Immature natural killer cell (primary cell): ENCODE data around the gene JARID2. TPM values are rescaled to one million over a fixed set of nuclear protein-coding genes. Genes with fewer than 3 reads are reported as not detected.

Experiments
- DNase-seq, 3 donors: peaks; one replicate each; pipeline ENCODE4 v3.0.0; 2022; ENCODE audit warnings: mixed read lengths in 1 of 3
- H3K27ac Mint-ChIP-seq, 6 donors: one replicate each; pipeline ENCODE4 v1.8.0; 2020; ENCODE audit warnings: mixed read lengths in 6 of 6, mild to moderate bottlenecking in 5 of 6, inconsistent platforms in 4 of 6, moderate library complexity in 3 of 6
- H3K27me3 Mint-ChIP-seq, 3 donors: one replicate each; pipeline ENCODE4 v1.8.0; 2020 to 2021; ENCODE audit warnings: low read depth in 3 of 3, mild to moderate bottlenecking in 3 of 3, mixed read lengths in 3 of 3, moderate library complexity in 3 of 3, inconsistent platforms in 1 of 3
- H3K36me3 Mint-ChIP-seq, 3 donors: one replicate each; pipeline ENCODE4 v1.8.0; 2020; ENCODE audit warnings: mixed read lengths in 3 of 3, inconsistent platforms in 2 of 3, mild to moderate bottlenecking in 2 of 3
- H3K4me1 Mint-ChIP-seq, 2 donors: one replicate each; pipeline ENCODE4 v1.8.0; 2020; ENCODE audit warnings: inconsistent platforms in 2 of 2, mild to moderate bottlenecking in 2 of 2, mixed read lengths in 2 of 2, moderate library complexity in 1 of 2
- H3K4me3 Mint-ChIP-seq, 5 donors: one replicate each; pipeline ENCODE4 v1.8.0; 2020; ENCODE audit warnings: mild to moderate bottlenecking in 5 of 5, mixed read lengths in 5 of 5, inconsistent platforms in 3 of 5, moderate library complexity in 3 of 5
- H3K9me3 Mint-ChIP-seq, 6 donors: one replicate each; pipeline ENCODE4 v1.8.0; 2020; ENCODE audit warnings: mild to moderate bottlenecking in 6 of 6, mixed read lengths in 6 of 6, inconsistent platforms in 4 of 6, moderate library complexity in 3 of 6
- polyA plus RNA-seq, 3 donors: library from polyadenylated mRNA; unstranded; fragments of 300-500 nt; fragmentation: Illumina TruSeq; gene quantifications; one replicate each; pipeline ENCODE4 v1.2.3, GENCODE V29; 2021

Gene JARID2
- polyA plus RNA-seq, 3 donors from 2014 or later, result 4.3 to 26.1 (median 7.8) TPM

DNA sequence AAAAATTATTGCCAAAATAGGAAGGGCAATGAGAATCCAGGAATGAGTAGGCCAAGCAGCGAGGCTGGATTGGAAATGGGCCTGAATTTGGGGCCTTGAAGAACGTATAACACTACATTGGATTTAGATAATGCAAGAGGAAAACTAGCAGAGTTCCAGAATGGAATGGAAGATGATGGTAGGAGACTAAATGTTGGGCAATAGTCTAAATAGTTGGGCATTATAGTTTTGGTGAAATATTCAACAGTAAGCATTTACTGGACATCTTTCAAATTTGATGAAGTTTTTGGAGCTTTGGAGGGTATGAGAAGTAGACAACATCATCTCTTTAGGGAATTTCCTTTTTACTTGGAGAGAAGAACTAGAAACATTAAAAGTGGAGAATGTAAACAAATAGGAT is 3.4 kb upstream of the JARID2 start:
- H3K27ac Mint-ChIP-seq, result peak overlapping the region in 1 of 6 donors; percentile 12
- H3K4me1 Mint-ChIP-seq, result peaks cover 14 to 24% of the 10 kb centered on the region in 2 donors

DNA sequence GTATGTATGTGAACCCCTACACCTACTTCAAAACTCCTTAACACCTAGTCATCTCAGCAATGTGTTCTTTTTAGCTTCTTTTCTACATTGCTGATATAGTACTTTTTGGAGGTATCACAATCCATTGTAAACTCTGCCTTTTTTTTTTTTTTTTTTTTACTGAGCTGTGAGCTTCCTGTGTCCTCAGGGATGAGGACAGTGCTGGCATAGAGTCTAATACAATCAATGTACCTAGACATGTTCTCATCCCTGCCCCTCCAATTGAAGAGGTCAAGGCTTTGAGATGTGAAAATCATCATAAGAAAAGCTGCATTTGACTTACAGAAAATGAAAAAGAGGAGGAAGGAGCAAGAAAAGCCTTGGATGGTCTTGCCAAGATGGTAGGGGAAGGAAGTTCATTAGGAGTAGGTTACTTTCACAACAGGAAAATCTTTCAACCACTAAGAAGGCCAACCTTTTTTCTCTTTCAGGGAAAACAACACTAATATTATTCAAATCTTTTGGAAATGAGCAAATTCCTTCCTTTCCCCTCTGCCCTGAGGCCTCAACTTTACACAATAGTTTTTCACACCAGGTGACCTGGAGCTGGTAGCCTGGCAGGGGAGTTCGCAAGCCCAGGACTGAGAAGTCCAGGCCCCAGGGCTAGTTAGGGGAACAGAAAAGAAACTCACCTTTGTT is 2.8 kb upstream of the JARID2 start:
- H3K4me3 Mint-ChIP-seq, result peak overlapping the region; percentile 6 to 98 (median 74)
- no peaks in the 10 kb centered on the region for H3K36me3 Mint-ChIP-seq
- H3K27me3 Mint-ChIP-seq, result peaks cover 5 to 31% (median 23%) of the 10 kb centered on the region in 3 donors
- no peaks in the 10 kb centered on the region for H3K9me3 Mint-ChIP-seq
- peak overlapping the region in 2 of 6 donors; percentile 12 to 49 for H3K27ac Mint-ChIP-seq
- no peak for DNase-seq
- peaks cover 17 to 27% of the 10 kb centered on the region in 2 donors for H3K4me1 Mint-ChIP-seq

More for the DNA sequence above, 3.4 kb upstream of the JARID2 start:
- Mint-ChIP-seq H3K36me3 (no peaks in the 10 kb centered on the region), H3K4me3 (peak overlapping the region in 2 of 5 donors; percentile 6 to 18), H3K9me3 (no peaks in the 10 kb centered on the region), H3K27me3 (peaks cover 3 to 28% (median 19%) of the 10 kb centered on the region in 3 donors)
- no peak for DNase-seq

DNA sequence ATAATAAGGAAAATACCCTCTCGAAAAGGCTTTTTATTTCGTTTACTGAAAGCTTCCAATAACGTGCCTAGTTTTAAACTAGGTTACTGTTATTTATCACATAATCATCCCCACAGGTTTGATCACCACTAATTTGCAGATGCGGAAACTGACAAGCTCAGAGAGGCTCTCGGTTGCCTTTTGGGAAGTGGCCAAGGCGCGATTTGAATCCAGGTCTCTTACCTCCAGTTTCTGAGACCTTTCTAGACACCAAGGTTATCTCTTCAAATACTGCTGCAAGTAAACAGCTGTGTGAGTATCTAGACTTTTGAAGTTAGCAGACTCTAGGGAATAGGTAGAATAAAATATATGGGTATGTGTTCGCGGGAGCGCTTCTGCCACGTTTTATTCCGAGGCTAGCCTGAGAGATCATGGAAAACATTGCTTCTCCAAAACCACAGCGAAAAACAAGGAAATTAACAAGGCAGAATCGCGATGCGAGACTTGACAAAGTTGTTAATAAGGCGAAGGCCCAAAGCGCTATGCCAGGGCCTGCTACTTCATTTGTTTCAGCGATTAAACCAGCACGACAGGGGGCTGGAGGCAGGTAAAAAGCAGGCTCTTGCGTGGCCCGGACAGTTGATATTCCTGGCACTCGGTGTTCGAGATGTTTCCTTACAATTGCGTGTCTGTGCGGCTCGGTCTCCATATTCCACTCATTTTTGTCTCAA is 1.8 kb upstream of the JARID2 start:
- Mint-ChIP-seq H3K27ac (peak overlapping the region; percentile 35 to 93 (median 72)), H3K4me3 (peak overlapping the region; percentile 74 to 98 (median 83)), H3K36me3 (no peaks in the 10 kb centered on the region), H3K9me3 (no peaks in the 10 kb centered on the region), H3K27me3 (peaks cover 12 to 38% (median 30%) of the 10 kb centered on the region in 3 donors), H3K4me1 (peaks cover 18 to 30% of the 10 kb centered on the region in 2 donors)
- no peak for DNase-seq

DNA sequence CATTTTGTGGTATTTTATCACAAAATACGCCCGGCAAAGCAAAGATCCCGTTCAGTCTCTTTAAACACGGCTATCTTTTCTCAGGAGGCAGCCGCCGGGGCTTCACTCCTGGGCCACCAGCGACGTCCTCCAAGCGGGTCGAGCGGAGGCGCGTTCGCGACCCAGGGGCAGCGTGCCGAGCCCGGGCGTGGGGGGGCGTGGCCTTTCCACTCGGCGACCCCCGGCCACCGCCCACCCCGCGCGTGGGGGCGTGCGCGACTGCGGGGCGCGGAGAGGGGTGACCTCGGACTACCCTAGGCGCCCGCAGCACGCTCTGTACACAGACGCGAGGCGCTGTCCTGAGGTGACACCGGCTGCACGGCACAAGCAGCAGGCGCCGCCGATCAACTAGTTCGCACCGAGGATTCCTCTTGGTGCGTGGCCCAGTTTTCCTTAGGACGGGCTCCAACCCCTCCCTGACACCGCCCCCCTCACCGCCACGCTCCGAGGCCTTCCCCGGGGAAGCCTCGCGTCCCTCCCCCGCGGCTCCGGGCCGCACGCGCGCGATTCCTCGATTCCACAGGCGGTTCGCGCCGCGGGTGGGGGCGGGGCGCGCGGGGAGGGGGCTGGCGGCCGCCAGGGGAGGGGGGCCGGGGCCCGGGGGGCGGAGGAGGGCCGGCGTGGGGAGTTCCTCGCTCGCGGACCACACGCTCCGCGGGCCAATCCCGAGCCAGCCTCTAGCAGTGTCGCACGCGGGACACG is 1.1 kb upstream of the JARID2 start:
- Mint-ChIP-seq H3K4me1 (peaks cover 26 to 37% of the 10 kb centered on the region in 2 donors), H3K36me3 (no peaks in the 10 kb centered on the region)

DNA sequence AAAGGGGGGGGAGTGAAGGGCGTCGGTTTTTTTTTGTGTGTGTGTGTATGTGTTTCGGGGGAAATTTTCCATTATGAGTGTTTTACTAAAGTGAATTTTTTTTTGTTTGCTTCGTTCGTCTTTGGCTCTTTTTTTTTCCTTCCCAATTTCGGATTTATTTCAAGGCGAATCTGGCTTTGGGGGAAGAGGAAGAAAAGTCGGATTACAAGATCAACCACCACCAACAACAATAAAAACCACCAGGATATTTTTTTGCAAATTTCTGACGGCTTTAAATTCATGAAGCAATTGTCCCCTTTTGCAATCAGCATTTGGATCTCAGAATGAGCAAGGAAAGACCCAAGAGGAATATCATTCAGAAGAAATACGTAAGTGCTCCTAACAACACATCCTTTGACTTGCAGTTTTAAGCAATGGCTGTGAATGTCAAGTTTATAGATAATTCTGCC is 372 bp downstream of the JARID2 start:
- Mint-ChIP-seq H3K4me1 (peaks cover 40 to 52% of the 10 kb centered on the region in 2 donors), H3K27me3 (peaks cover 16 to 37% (median 32%) of the 10 kb centered on the region in 3 donors), H3K27ac (peak overlapping the region; percentile 93 to 98 (median 98)), H3K9me3 (no peaks in the 10 kb centered on the region), H3K36me3 (no peaks in the 10 kb centered on the region), H3K4me3 (peak overlapping the region; percentile 96 to 100 (median 100))
- DNase-seq, result no peak

More for the DNA sequence above, 1.1 kb upstream of the JARID2 start:
- Mint-ChIP-seq H3K27ac (peak overlapping the region; percentile 93 to 98 (median 98)), H3K4me3 (peak overlapping the region; percentile 96 to 100 (median 100)), H3K9me3 (no peaks in the 10 kb centered on the region), H3K27me3 (peaks cover 16 to 41% (median 32%) of the 10 kb centered on the region in 3 donors)
- peak; percentile 67 to 68 (median 68) for DNase-seq

DNA sequence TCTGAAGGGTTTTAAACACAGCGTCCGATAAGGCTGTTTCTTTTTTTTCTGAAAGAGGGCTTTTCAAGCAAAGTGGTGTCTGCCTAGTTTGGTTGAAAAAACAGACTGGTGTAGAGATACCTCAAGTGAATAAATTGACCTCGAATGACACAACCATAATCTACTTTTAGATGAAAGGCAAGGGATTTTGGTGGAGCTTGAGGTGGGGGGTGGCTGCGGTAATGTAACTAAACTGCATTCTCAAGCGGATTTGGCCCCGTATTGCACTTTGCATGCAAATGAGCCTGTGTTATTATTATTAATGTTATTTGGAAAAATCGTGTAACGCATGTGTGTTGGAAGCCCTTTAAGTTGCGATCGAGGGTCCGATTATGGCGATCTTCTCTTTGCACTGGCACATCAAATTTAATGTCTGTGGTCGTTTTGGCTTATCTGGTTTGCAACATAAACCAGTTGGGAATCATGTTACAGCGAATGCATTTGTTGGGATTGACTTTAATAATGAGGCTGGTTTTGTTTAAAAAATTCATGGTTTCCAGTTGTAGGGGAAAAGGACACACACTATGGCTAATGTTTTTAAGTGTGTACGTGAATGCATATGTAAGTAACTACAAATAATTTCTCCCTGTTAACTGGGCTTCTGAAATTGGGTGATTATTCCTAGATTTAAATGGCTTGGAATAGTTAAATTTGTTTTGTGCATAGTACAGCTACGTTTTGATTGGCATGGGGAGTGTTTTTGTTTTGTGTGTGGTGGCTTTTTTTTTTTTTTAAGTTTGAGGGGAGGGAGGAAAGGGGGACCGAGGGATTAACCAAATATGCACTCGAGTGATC is 1.0 kb downstream of the JARID2 start:
- Mint-ChIP-seq H3K9me3 (no peaks in the 10 kb centered on the region), H3K27me3 (peaks cover 16 to 37% (median 32%) of the 10 kb centered on the region in 3 donors), H3K4me1 (peaks cover 46 to 58% of the 10 kb centered on the region in 2 donors), H3K4me3 (peak overlapping the region; percentile 96 to 100 (median 100)), H3K27ac (peak overlapping the region; percentile 93 to 98 (median 98)), H3K36me3 (no peaks in the 10 kb centered on the region)
- DNase-seq, result peak in 2 of 3 donors; percentile 45 to 46

DNA sequence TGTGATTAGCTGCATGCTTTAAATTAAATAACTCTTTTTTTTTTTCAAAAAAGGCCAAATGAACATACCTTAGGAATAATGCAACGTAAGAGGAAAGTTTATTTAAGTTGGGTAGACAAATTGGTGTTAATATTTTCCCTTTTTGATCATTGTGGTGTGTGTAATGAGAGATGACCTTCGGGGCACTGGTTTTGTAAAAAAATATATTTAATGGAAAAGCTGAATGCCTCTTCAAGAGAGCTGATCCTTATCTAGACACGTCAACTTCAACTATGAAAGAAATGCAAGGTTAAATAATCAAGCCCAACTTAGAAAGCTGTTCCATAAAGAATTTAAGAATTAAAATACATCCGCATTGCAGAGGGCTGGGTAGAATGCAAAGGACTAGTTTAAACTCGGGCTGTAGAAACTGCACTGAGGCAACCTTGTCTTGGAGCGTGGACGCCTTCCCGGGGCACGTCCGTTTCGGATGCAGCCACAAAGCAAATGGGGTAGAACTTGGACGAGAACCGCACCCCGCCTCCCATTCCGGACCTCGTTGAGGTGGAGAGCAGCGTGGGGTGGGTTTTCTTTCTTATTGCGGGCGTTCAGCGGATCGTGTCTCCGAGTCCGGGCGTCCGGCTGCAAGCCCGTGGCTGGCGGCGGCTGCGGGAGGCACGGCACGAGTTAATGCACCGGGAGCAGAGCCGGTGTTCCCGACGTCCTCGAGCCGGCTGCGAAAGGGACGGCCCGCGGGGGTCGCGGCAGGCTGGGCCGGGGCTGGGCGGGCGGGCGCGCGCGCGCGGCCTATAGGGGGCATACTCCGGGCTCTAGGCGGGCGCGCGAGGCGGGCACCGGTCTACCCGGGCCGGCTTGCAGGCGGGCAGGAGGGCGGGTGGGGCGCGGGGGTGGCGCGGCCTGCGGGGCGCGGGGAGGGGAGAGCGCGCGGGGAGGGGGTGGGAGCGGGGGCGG is 1.9 kb downstream of the JARID2 start:
- peak overlapping the region; percentile 96 to 100 (median 100) for H3K4me3 Mint-ChIP-seq
- no peaks in the 10 kb centered on the region for H3K36me3 Mint-ChIP-seq
- peaks cover 16 to 37% (median 32%) of the 10 kb centered on the region in 3 donors for H3K27me3 Mint-ChIP-seq
- peak overlapping the region; percentile 95 to 98 (median 98) for H3K27ac Mint-ChIP-seq
- H3K4me1 Mint-ChIP-seq, result peaks cover 54 to 67% of the 10 kb centered on the region in 2 donors
- no peaks in the 10 kb centered on the region for H3K9me3 Mint-ChIP-seq
- peak; percentile 33 to 44 (median 44) for DNase-seq

DNA sequence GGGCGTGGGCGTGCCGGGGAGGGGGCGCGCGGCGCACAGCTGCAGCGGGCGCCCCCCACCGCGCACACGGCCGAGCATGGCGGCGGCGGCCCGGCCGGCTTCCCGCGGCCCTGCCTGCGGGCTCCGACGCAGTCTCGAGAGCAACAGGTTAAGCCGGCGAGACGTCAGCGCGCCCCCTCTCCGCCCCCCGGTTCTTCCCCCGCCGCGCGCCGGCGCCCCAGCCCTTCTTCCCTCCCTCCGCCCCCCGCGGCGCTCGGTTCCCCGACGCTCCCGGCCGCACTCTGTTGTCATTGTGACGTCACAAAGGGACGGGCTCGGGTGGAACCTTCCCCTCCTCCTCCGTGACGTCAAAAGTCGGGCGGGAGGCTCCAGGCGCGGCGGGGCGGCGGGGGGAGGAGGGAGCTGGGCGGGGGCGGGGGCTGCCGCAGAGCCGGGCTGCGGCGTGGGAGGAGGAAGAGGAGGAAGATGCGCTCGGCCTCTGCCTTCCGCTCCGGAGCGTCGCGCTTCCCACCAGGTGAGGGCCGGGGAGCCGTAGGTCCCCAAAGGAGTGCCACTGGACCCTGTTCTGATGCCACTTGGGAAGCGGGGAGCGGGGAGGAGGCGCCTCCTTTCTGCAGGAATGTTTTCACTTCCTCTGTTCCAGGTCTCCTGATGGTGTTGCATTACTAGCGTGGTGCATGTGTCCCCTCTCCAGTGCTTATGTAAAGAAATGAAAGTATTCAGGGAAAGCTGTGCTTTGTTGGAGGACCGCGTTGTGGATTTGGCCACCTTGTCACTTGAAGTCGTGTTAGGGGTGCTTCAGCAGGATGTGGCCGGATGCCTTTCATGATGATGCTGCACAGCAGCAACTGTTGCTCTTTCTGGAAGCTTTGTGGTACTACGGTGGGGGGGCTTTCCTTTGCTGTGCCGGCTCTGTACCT is 2.8 kb downstream of the JARID2 start:
- DNase-seq, result peak; percentile 96 to 98 (median 98)
- H3K27me3 Mint-ChIP-seq, result peaks cover 16 to 37% (median 32%) of the 10 kb centered on the region in 3 donors
- H3K4me3 Mint-ChIP-seq, result peak overlapping the region; percentile 93 to 99 (median 95)
- peak overlapping the region; percentile 95 to 100 (median 100) for H3K27ac Mint-ChIP-seq
- no peaks in the 10 kb centered on the region for H3K9me3 Mint-ChIP-seq
- H3K36me3 Mint-ChIP-seq, result no peaks in the 10 kb centered on the region
- peaks cover 63 to 77% of the 10 kb centered on the region in 2 donors for H3K4me1 Mint-ChIP-seq

DNA sequence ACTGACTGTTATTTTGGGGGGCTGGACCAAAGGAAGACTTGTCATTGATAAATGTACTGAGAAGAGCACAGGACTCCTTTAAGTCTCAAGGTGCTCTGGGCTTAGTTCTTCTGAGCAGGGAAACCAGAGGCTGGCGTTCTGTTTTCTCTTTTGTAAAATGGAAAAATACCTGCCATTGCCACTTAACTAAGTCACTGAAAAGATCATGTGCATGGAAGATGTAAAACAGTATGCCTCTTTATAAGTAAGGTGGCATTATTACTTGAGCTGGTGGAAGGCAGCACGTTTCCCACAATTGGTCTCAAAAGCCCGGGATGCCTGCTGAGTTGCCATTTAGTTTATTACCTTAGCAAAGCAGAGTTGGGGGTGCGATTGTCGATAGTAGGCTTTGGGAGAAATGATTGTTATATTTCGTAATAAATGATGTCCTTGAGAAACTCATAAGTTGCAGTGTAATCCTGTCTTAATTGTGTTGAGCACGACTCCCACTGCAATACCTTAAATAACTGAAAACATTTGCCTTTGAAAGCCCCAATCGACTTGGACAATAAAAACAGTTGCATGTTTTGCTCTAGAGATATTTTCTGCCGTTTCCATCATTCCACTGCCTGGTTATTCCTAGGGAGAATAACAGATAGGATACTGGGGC is 3.6 kb downstream of the JARID2 start:
- Mint-ChIP-seq H3K36me3 (no peaks in the 10 kb centered on the region), H3K4me3 (peak overlapping the region; percentile 93 to 99 (median 95)), H3K9me3 (no peaks in the 10 kb centered on the region), H3K4me1 (peaks cover 69 to 79% of the 10 kb centered on the region in 2 donors), H3K27ac (peak overlapping the region; percentile 95 to 100 (median 100)), H3K27me3 (peaks cover 16 to 37% (median 32%) of the 10 kb centered on the region in 3 donors)
- DNase-seq, result no peak

DNA sequence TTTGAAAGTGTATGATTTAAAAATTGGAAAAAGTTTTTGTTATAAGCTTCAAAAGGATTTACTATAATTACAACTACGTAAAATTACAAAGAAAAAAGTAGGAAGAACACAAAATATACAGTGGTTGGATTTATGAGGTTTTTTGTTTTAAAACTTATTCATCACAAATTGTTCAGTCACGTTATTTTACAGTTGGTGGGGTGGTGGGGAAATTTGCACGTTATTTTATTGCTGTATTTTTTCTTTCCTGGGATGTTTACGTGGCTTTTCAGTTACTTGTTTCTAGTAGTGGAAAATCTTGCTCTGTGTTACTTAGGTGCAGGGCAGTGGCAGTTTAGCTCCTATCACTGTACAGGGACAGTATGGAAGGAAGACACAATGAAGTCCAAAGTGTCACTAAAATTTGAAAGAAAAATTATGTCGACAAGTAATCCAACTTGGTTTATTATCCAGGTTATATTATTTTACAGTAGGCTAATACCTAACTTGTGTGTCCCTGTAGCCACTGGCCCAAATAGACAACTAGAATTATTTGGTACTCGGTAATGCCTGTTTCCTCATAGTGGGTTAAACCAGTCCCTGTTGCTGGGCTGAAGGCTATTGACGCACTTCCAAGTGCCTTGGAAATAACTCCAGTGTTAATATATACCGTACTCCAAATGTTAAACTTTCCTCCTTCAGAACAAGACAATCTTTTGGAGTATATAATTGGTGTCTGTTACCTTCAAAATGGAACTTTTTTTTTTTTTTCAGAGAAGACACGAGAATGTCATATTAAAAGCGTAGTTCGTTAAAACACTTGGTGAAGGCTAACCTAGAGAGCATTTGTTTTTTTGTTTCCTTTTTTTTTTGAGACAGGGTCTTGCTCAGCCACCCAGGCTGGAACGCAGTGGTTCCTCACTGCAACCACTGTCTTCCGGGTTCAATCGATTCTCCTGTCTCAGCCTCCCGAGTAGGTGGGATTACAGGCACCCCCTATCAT is 4.6 kb downstream of the JARID2 start:
- no peak for DNase-seq
- Mint-ChIP-seq H3K27me3 (peaks cover 16 to 34% (median 32%) of the 10 kb centered on the region in 3 donors), H3K4me3 (peak overlapping the region; percentile 93 to 99 (median 95)), H3K4me1 (peaks cover 76 to 89% of the 10 kb centered on the region in 2 donors), H3K36me3 (no peaks in the 10 kb centered on the region), H3K27ac (peak overlapping the region; percentile 95 to 100 (median 100)), H3K9me3 (no peaks in the 10 kb centered on the region)
